Spleen (tissue), 7 donors: ENCODE data around the gene NOTCH3.

Experiments used
- POLR2A ChIP-seq, 3 donors: fragments of 450-650 bp; IDR thresholded peaks; one replicate each; pipeline ENCODE4 v1.5.1; 2017; ENCODE audit warnings: antibody characterized with exemption in 3 of 3, mild to moderate bottlenecking in 1 of 3
- POLR2AphosphoS5 ChIP-seq, 3 donors: sonication (generic); formaldehyde crosslinking; IDR thresholded peaks; one replicate each; pipeline ENCODE4 v1.5.1; 2017; ENCODE audit warnings: antibody characterized with exemption in 3 of 3
- TF ChIP-seq, protein P1 (sequence below), 11 experiments: fragments of 200-600 bp in 7 of 11; fragments of 450-650 bp in 4 of 11; sonication (generic) in 4 of 11; IDR thresholded peaks in 8 of 11; conservative IDR thresholded peaks in 3 of 11; 1 replicate in 7 of 11; 2 replicates in 4 of 11; pipeline versions ENCODE4 v1.4.0 to v1.8.0; 2016 to 2021; ENCODE audit warnings: antibody characterized with exemption in 11 of 11, inconsistent platforms in 4 of 11, mild to moderate bottlenecking in 1 of 11
- donor health status: DM: no; HTN: no; CAD: no; lungs with moderate emphysema.
- donor health status: DM: no; HTN: no; CAD: no.
- donor health status: DM: no; HTN: no; CAD: no.

DNA sequence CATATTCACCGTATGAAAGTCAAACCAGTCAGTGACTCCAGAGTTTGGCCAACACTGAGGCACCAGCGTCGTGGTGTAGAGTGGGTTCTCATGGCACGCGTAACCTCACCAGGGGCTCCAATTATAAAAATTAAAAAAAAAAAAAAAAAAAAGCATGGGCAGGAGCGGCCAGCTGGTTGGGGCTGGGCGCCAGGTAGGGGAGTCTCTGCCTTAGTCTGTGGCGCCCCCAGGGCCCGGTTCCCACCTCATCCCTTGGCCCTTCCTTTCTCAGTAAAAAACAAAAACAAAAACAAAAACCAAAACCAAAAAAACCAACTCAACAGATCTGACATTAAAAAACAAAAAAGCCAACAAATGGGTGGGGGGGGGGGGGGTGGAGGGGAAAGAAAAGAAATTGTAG, 36.1 kb upstream of the NOTCH3 start:
- TF ChIP-seq POLR2A (IDR thresholded peaks at IDR 0.05) = no peak
- TF ChIP-seq, protein P1, sequence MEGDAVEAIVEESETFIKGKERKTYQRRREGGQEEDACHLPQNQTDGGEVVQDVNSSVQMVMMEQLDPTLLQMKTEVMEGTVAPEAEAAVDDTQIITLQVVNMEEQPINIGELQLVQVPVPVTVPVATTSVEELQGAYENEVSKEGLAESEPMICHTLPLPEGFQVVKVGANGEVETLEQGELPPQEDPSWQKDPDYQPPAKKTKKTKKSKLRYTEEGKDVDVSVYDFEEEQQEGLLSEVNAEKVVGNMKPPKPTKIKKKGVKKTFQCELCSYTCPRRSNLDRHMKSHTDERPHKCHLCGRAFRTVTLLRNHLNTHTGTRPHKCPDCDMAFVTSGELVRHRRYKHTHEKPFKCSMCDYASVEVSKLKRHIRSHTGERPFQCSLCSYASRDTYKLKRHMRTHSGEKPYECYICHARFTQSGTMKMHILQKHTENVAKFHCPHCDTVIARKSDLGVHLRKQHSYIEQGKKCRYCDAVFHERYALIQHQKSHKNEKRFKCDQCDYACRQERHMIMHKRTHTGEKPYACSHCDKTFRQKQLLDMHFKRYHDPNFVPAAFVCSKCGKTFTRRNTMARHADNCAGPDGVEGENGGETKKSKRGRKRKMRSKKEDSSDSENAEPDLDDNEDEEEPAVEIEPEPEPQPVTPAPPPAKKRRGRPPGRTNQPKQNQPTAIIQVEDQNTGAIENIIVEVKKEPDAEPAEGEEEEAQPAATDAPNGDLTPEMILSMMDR (IDR thresholded peaks at IDR 0.05 in 8 of 11, conservative IDR thresholded peaks at IDR 0.05 in 3 of 11) = no peak
- no peak for TF ChIP-seq POLR2AphosphoS5 (IDR thresholded peaks at IDR 0.05)
